ELF-1 (cell line): ENCODE results near the gene ENTHD1.
"Not testable (repeated sequence)": the region's sequence is repeated elsewhere in the genome, so short reads cannot be mapped to it uniquely, and the experiment has no call there.

Experiments used
- DNase-seq: peaks from one replicate; pipeline ENCODE4 v3.0.0-alpha.2; 2016; ENCODE audit warnings: low read depth, low spot score

ENTHD1 gene

DNA sequence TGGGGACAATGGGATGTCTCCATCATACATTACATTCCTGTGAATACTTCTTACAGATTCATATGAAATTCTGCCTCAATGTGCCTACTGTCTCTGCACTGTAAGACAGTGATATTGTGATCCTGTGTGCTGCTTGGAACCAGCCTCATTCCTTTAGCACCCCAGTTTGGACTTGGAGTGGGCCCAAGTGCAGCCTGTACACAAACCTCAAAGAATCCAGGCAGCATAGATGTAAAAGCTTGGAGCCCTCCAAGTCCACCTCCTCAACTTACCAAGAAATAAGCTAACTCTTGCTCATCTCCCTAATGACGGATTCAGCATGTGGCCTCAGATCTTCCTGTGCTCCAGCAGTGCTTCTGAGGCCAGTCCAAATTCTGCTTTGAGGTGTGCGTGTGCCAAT is 31.7 kb upstream of the ENTHD1 start:
- no peak for DNase-seq

- DNase-seq: no peak
Measured at GRCh38 chr22:39924286-39924685, 30.7 kb upstream of the ENTHD1 start.

DNA sequence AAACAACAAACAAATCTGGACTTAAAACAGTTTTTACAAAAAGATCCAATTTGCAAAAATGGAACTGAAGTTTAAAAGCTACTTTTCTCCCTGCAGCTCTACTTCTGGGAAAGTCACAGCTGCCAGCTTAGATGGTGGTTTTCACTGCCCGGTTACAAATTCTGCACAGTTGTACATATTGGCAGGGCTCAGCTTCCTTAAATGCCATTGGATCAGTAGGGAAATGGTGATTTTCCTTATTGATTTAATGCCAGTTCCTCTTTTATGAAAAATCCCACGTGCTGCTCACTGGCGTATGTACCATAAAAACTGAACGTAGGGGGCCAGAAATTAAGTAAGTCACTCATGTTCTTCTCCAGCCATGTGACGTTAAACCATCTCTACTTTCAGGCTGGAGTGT is 30.1 kb upstream of the ENTHD1 start:
- no peak for DNase-seq

GRCh38 chr22:39920134-39920743 is 26.7 kb upstream of the ENTHD1 start:
- DNase-seq: no peak

- DNase-seq: no peak
Measured at GRCh38 chr22:39917776-39918495, 24.4 kb upstream of the ENTHD1 start.

GRCh38 chr22:39917197-39917643 is 23.7 kb upstream of the ENTHD1 start:
- no peak for DNase-seq

GRCh38 chr22:39916496-39916895 is 22.9 kb upstream of the ENTHD1 start:
- DNase-seq: no peak

- peak; percentile 18 for DNase-seq
Measured at GRCh38 chr22:39915295-39915726, 21.8 kb upstream of the ENTHD1 start.

- DNase-seq: no peak
Measured at GRCh38 chr22:39914584-39914983, 21.0 kb upstream of the ENTHD1 start.

DNA sequence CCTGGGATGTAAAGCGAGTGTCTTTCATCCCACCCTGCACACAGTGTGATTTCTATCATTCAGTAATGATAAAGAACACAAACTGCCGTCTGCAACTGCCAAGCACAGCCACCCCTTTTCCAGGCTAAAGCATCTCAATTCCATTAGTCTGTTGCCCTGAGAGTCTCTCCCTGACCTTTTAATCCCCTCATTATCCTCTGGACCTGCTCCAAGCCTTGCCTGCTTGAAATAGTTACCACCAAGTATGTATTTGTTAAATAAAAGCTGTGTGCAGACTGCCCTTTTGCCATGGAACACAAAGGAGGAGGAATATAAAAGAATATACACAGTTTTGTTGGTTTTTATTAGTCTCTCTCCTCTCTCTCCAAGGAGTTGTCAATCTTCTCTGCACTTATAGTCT is 20.3 kb upstream of the ENTHD1 start:
- DNase-seq: no peak

DNA sequence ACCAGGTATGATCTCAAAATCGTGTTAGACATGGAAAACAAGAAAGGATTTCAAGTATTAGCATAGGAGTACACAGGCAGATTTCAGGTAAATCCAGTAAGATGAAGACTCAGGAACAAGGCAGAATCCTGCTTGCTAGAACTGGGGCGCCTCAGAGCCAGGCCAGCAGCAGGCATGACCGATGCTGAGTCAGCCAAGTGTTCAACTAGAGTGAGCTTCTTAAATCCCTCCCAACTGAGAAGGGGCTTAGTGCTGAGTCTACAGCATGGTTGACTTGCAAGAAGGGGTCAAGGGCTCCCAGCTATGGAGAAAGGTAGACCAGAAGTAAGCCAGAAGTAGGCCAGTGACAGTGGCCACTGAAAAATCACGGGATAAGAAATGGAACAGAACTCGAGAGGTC is 19.8 kb upstream of the ENTHD1 start:
- DNase-seq: no peak

DNA sequence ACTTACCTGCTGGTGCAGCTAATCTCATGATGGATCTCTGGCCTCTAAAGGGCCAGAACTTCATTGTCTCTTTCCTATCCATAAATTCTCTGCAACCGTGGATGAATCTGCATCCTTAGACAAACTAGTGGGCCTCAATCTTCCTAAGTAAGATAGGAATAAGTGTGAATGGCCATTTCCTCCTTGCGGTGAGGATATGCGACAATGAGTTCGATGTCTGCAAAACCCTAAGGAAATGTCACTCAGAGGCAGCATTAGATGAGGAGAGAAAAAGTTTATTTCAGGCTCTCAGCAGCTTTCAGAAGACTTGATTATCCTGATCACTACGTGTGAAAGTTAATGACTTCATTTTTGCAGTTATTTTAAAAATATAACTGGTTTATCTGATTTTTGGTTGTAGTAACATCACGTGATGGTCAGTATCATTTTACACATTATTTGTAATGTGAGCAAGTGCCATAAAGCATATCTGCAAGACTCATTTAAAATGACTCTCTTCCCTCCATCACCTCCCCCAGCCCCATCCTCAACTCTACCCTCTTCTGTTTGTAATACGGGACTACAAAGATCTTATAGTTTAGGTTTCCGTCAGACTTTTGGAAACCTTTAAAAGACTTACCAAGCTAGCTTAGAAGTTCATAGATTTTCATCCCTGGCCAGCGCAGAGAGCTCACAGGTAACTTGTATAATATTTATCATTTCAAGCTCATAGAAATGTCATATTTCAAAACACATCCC is 17.5 kb upstream of the ENTHD1 start:
- DNase-seq: no peak

GRCh38 chr22:39908737-39909136 is 15.2 kb upstream of the ENTHD1 start:
- no peak for DNase-seq

DNA sequence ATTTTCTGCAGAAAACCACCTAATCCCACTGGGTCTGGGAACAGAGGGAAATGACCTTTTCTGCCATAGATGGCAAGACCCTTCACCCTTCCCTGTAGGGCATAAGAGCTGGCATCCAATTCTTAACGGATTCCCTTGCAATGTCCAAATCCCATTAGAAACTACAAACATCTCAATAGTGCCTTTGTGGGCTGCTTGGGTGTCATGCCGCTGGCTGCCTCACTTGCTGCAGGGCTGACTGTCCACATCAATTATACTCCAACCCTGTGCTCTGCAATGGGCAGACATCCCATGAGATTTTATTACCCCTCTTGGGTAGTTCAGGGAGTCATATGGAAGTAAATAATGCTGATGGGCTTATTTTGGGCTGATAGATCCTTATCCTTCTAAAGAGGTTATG is 14.6 kb upstream of the ENTHD1 start:
- no peak for DNase-seq

DNA sequence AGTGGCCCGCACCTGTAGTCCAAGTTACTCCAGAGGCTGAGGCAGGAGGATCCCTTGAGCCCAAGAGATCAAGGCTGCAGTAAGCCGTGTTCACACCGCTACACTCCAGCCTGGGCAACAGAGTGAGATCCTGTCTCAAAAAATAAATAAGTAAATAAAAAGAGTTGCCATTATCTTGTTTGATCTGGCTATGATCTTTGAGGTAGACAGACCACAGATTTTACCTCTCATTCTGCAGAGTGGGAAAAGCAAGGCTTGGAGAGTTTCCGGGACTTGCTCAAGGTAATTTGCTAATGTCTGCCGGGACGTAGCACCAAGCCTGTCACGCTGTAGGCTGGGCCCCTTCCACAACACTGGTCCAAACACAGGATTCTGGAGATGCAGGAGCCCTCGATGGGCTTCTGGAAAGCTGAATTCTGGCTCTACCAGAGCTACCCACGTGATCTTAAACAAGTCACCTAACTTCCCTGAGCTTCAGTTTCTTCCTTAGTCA is 14.1 kb upstream of the ENTHD1 start:
- DNase-seq: no peak

DNA sequence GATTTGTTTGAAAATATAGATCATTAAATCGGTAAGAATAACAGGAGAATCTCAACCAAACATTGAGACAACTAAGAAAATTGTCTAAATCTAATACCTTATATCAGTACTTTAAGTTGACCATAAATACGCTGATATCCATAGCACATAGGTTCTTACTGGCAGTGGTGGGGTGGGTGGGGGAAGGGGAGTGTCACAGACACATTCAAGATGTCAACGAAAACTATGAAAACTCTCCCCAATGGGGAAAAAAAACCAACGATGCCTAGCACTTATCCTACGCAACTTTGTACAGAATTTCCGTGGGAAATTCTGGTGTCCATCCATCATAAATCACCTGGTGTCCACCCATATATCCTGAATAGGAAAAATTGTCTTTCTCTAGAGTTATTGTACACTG is 13.5 kb upstream of the ENTHD1 start:
- no peak for DNase-seq

DNA sequence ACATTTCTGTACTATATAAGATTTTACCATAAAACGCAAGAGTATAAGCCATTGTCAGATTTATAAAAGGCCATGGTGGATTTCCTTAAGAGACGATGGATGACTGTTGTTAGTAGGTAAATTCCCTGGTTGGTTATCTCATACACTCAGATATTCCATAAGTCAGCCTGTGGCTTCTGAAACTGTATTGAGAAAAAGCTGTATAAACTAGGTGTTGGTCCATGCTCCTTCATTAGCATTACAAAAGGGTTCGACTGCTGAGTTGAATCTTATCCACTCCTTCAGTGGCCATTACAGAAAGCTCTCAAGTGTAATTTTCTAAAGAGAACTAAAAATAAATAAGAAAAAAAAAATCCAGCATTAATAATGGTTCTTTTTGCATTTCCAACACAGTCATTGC is 12.6 kb upstream of the ENTHD1 start:
- DNase-seq: no peak

- no peak for DNase-seq
Measured at GRCh38 chr22:39905687-39906086, 12.1 kb upstream of the ENTHD1 start.

DNA sequence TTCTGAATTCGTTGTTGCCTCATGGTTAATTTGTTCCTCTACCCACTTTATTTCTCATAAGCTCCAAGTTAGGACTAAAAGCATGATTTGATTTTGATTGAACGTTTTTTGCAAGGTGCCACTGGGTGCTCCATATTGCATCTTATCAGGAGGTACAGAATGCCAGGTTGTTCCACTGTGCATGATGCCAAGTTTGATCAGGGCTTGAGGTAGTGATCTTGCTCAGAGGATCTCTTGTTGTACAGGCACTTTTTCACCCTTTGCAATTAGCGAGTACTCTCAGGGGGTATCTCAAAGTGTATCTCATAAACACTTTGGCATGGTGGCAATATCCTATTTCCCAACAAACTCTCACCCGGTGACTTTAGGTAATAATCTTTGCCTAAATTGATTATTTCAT is 11.3 kb upstream of the ENTHD1 start:
- no peak for DNase-seq

DNA sequence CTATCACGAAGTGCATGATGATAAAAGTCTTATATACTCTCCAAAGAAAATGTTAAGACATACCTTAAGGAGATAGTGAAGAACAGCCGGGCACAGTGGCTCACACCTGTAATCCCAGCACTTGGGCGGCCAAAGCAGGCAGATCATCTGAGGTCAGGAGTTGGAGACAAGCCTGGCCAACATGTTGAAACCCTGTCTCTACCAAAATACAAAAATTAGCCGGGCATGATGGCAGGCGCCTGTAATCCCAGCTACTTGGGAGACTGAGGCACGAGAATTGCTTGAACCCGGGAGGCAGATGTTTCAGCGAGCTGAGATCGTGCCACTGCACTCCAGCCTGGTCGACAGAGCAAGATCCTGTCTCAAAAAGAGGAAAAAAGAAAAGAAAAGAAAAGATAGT is 10.5 kb upstream of the ENTHD1 start:
- DNase-seq: not testable (repeated sequence)

DNA sequence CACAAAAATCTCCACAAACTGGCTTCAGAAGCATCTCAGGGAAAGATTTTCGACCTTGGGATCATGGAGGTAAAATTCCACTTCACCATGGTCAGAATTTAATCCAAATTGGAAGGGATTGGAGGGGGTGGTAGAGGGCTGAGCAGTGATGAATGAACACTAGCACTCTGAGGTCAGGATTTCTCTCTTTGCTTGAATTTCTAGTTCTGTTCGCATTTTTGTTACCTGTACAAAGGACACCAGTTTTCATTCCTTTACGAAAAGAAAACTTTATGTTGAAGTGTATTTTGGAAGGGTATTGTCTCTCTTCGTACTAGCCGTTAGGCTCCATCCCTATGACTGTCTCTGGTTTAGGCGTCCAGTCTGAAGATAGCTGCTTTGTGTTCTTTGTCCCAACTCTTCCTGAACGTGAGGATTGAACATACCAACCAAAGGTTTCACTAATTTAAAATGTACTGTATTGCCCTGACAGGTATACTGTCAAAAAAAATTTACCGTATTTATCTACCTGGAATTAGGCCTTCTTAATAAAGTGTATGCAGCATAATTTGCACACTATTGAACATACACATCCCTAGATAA is 8.1 kb upstream of the ENTHD1 start:
- DNase-seq: no peak
